Activated CD4-positive, alpha-beta T cell treated with anti-CD3 and anti-CD28 coated beads for 1 hour (primary cell): ENCODE results near the gene EMSY.

ENCODE experiments used
- DNase-seq: peaks from one replicate; pipeline ENCODE4 v3.0.0-alpha.2; 2020

Gene EMSY

DNA sequence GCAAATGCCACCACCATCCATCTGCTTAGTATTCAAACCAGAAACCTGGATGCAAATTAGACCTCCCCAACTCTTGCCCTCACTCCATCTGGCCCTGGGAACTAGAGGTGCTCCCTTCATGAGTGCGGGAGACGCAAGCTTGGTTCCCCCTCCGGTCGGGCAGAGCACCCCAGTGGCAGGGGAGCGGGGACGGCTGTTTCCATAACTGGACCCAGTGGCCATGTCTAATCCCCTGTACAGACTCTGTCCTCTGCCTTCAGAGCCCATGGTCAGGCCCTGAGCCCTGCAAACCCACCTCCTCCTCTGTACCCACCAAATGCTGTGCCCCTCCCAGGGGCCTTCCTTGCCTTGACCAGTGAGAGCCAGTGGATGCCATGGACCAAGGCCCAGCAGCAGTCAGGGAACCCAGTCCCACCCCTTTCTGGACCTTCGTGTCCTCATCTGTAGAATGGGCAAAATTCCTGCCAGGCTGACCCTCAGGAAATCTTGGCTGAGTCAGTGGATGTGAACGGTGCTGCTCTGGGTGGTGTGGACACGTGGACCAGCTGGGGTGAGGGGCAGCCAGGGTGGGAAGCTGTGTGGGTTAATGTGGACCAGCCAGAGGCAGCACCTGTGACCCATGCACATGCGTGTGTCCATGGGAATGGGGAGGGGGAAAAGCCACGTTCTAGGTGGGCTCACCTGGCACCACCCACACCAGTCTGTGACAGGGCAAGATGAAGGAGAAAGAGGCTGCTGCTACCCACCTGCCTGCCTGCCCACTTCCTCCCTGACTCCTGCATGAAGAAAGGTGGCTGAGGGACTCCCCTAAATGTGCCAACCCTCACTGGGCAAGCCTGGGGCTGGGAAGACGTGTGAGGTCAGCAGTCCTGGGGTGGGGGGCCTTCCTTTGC, 153.0 kb downstream of the EMSY start:
- DNase-seq: peak; percentile 1

DNA sequence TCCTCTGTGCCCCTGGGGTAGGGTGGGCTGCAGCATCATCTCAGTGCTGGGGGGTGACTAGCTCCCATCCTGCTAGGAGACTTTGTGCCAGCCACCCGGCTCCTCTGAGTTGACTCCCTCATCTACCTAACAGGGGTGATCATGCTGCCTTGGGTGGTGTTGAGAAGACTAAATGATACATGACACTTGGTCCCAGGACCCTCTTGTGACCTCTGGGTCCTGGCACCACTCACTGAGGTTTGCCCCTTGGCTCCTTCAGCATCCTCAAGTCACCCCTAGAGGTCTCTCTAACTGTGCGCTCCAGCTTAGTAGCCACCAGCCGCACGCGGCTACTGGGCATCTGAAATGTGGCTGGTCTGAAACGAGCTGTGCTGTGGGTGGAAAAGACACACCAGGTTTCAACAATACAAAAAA, 153.6 kb downstream of the EMSY start:
- DNase-seq: peak; percentile 6

DNA sequence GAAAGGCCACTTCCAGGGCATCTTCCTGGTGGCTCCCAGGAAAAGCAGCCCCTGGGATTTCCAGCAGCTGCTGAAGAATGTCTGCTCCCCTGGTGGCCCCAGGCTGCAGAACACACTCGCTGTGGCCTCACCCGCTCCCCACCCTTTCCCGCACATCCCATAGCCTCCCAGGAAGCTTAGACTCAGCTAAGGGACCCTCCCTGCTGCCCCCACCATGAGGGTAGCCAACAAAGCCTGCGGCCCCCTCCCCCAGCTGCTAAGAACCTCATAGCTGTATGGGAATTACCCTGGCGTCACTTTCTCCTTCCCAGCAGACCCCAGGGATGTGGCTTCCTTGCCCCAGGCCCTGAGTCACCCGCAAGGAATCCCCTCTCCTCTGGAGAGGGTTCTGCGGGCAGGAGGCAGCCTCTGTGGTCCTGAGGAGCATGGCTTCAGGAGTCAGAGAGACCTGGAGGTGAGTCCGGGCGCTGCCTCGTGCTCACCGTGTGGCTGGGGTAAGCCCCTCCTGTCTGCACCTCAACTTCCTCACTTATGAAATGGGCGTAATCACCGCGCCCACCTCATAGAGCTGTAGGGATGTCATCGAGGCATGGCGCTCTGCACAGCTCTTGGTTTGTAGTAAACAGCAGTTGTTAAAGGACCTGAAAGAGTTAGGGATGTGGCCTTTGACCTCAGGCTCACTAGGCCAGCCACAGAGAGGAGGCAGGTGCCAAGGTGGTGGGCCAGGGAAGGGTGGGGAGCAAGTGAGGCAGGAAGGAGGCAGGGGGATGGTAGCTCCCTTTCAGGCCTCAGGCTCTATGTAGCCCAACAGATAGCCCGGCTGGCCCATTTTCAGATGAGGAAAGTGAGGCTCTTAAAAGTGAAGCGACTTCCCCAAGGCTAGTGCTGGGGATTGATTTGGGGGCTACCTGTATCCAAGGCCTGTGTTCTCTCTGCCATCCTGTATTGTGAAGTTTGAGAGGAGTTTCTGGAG, 154.5 kb downstream of the EMSY start:
- DNase-seq: peak; percentile 5

DNA sequence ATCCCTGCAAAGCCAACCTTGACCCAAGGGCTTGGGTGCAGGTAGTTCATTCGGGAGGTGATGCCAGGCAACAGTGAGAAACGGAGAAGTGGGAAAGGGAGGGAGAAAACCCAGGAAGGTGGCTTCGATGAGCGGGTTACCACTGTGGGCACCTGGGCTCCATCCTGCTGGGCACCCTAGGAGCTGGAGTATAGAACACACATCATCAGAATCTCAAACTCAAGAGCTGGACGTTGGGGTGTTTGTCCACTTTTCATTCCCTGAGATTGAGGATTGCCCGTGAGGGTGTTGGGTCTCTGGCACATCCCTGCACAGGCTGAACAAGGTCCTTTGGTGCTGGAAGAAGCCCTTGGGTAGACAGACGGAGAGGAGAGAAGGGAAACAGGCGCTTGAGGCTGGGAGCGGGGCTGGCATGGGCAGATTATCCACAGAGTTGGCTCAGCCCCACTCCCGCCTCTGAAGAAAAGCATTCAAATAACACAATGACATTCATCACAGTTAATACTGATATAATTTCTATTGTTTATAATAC, 155.4 kb downstream of the EMSY start:
- DNase-seq: peak; percentile 2

DNA sequence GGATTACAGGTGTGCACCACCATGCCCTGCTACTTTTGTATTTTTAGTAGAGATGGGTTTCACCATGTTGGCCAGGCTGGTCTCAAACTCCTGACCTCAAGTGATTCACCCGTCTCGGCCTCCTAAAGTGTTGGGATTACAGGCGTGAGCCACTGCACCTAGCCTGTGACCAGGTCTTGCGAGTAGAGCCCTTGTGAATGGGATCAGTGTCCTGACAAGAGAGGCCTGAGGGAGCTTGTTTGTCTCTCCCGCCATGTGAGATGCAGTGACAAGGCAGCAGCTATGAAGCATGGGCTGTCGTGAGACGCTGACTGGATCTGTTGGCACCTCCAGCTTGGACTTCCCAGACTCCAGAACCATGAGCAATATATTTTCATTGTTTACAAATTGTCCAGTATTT, 156.5 kb downstream of the EMSY start:
- DNase-seq: peak; percentile 0

DNA sequence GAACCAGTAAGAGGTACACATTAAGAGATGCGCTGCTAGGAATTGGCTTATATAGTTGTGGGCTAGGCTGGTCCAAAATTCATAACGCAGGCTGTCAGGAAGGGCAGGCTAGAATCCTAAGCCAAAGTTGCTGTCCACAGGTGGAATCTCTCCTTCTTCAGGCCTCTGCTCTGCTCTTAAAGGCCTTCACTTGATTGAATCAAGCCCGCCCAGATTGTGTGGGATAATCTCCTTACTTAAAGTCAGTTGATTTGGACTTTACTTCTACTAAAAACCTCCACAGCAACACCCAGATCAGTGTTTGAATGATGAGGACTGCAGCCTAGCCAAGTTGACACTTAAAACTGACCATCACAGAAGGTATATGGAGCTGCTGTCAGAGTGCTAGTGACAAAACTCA, 156.9 kb downstream of the EMSY start:
- DNase-seq: no peak

DNA sequence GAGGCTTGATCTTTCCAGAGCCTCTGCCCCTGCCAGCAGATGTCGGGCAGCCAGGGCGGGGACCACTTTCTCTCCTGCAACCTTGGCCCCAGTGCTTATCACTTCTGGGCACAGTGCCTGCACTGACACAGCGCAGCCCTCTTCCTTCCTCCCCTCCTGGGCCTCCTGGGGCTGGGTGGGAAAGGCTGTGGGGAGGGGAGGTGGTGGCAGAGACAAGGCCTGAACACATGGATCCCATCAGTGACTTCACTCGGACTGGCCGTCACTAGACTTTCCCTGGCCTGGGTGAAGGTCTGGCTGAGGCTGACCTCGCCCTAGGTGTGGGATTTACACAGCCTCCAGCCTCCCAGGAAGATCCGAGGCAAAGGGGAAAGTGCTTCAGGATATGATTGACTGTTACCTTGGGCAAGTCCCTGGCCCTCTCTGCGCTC, 157.6 kb downstream of the EMSY start:
- DNase-seq: peak; percentile 3
